Measurements from ENCODE around the gene GDF10.

The GDF10 gene

GRCh38 chr10:47307381-47307780, 7.4 kb downstream of the GDF10 start (continued):
- TF ChIP-seq ZBTB11 (tag by site-specific recombination; conservative IDR thresholded peaks at IDR 0.05; ENCODE audit: low read depth) (no peak), ZNF513 (tag by site-specific recombination; IDR thresholded peaks at IDR 0.05) (no peak), ZSCAN16 (tag by site-specific recombination; IDR thresholded peaks at IDR 0.05) (no peak), ZNF404 (tag by site-specific recombination; IDR thresholded peaks at IDR 0.05) (no peak)

GRCh38 chr10:47308775-47309174, 8.8 kb downstream of the GDF10 start:
- Histone ChIP-seq H3K4me1 (ENCODE audit: control insufficient read depth, insufficient read depth, low read length) (no peaks in the 10 kb centered on the region), H3K36me3 (ENCODE audit: control insufficient read depth in 2 of 2, insufficient read depth in 1 of 2, low read length in 2 of 2) (no peaks in the 10 kb centered on the region), H3K4me3 (ENCODE audit: low read depth, low read length) (no peak overlapping the region), H3K9me3 (ENCODE audit: control insufficient read depth, insufficient read depth, low read depth, low read length) (no peaks in the 10 kb centered on the region), H3K27ac (ENCODE audit: extremely low read depth, low read depth, low read length) (no peak overlapping the region)
- TF ChIP-seq ZNF155 (tag by site-specific recombination; IDR thresholded peaks at IDR 0.05): no peak
- ChIA-PET POLR2A (no interaction called here), CTCF (interaction anchor here (8.1 kb wide), 1 partner anchor 283 kb away, joined by 83 read pairs; no protein-coding TSS in a partner anchor)

- peak; percentile 27 for TF ChIP-seq ZNF654 (tag by site-specific recombination; IDR thresholded peaks at IDR 0.05; ENCODE audit: low read depth)
- no peak for TF ChIP-seq ZNF311 (tag by site-specific recombination; IDR thresholded peaks at IDR 0.05; ENCODE audit: borderline replicate concordance)
- Histone ChIP-seq H3K4me1 (ENCODE audit: control insufficient read depth, insufficient read depth, low read length) (no peaks in the 10 kb centered on the region), H3K36me3 (ENCODE audit: control insufficient read depth in 2 of 2, insufficient read depth in 1 of 2, low read length in 2 of 2) (no peaks in the 10 kb centered on the region), H3K9me3 (ENCODE audit: control insufficient read depth, insufficient read depth, low read depth, low read length) (no peaks in the 10 kb centered on the region), H3K4me3 (ENCODE audit: low read depth, low read length) (no peak overlapping the region), H3K27ac (ENCODE audit: extremely low read depth, low read depth, low read length) (no peak overlapping the region)
- POLR2A ChIA-PET: no interaction called here
- CTCF ChIA-PET: interaction anchor here (6.7 to 8.1 kb wide), 2 partner anchors 262 to 284 kb away, joined by 83 to 131 read pairs; no protein-coding TSS in a partner anchor
These were observed 9.6 kb downstream of the GDF10 start for GRCh38 chr10:47309408-47310089.

DNA sequence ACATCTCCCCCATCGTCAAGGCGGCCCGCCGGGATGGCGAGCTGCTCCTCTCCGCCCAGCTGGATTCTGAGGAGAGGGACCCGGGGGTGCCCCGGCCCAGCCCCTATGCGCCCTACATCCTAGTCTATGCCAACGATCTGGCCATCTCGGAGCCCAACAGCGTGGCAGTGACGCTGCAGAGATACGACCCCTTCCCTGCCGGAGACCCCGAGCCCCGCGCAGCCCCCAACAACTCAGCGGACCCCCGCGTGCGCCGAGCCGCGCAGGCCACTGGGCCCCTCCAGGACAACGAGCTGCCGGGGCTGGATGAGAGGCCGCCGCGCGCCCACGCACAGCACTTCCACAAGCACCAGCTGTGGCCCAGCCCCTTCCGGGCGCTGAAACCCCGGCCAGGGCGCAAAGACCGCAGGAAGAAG, 10.1 kb downstream of the GDF10 start:
- Histone ChIP-seq H3K9me3 (ENCODE audit: control insufficient read depth, insufficient read depth, low read depth, low read length) (no peaks in the 10 kb centered on the region), H3K27ac (ENCODE audit: extremely low read depth, low read depth, low read length) (no peak overlapping the region), H3K4me1 (ENCODE audit: control insufficient read depth, insufficient read depth, low read length) (no peaks in the 10 kb centered on the region), H3K4me3 (ENCODE audit: low read depth, low read length) (no peak overlapping the region), H3K36me3 (ENCODE audit: control insufficient read depth in 2 of 2, insufficient read depth in 1 of 2, low read length in 2 of 2) (no peaks in the 10 kb centered on the region)
- POLR2A ChIA-PET: no interaction called here
- CTCF ChIA-PET: interaction anchor here (0.6 to 8.1 kb wide), 3 partner anchors 51 to 284 kb away, joined by 3 to 131 read pairs (median 83); no protein-coding TSS in a partner anchor
- no peak for TF ChIP-seq ZNF274 (IDR thresholded peaks at IDR 0.05; ENCODE audit: low read length)
- no peak for TF ChIP-seq ZNF274 (tag by site-specific recombination; IDR thresholded peaks at IDR 0.05; ENCODE audit: borderline replicate concordance)
- no peak for TF ChIP-seq PRDM1 (tag by site-specific recombination; IDR thresholded peaks at IDR 0.05)
- no peak for TF ChIP-seq ZNF266 (tag by site-specific recombination; IDR thresholded peaks at IDR 0.05; ENCODE audit: low read depth)
- no peak for TF ChIP-seq ZNF391 (tag by site-specific recombination; IDR thresholded peaks at IDR 0.05; ENCODE audit: borderline replicate concordance, low read depth)
- no peak for TF ChIP-seq KLF8 (tag by site-specific recombination; IDR thresholded peaks at IDR 0.05)
- no peak for TF ChIP-seq ZNF704 (tag by site-specific recombination; IDR thresholded peaks at IDR 0.05)
- TF ChIP-seq ZNF629 (tag by site-specific recombination; IDR thresholded peaks at IDR 0.05): no peak
- no peak for TF ChIP-seq ZNF558 (tag by site-specific recombination; IDR thresholded peaks at IDR 0.05)
- TF ChIP-seq ZNF555 (tag by site-specific recombination; conservative IDR thresholded peaks at IDR 0.05): no peak
- TF ChIP-seq KLF10 (tag by site-specific recombination; IDR thresholded peaks at IDR 0.05): no peak
